NT2/D1 (cell line): Measurements from ENCODE around the gene AADACL4.

Experiments
- DNase-seq: peaks from one replicate; pipeline ENCODE4 v3.0.0-alpha.2; 2011; ENCODE audit warnings: low read depth, low spot score
- H3K27me3 ChIP-seq: 2 replicates; pipeline ENCODE4 v1.6.0; 2011; ENCODE audit warnings: mild to moderate bottlenecking; ENCODE audit not compliant: insufficient read length, insufficient read depth
- H3K36me3 ChIP-seq: 2 replicates; pipeline ENCODE4 v1.6.1; 2011; ENCODE audit warnings: mild to moderate bottlenecking, low read length, mixed read lengths; ENCODE audit not compliant: insufficient read depth, insufficient read length
- H3K4me1 ChIP-seq: 2 replicates; pipeline ENCODE4 v1.5.1; 2011; ENCODE audit not compliant: insufficient read depth, insufficient read length
- H3K4me3 ChIP-seq: 2 replicates; pipeline ENCODE4 v1.5.1; 2011; ENCODE audit warnings: low read depth; ENCODE audit not compliant: insufficient read length
- H3K9ac ChIP-seq: 2 replicates; pipeline ENCODE4 v1.6.0; 2011; ENCODE audit warnings: low read depth; ENCODE audit not compliant: insufficient read length
- H3K9me3 ChIP-seq: 2 replicates; pipeline ENCODE4 v1.5.1; 2011; ENCODE audit warnings: mild to moderate bottlenecking, low read length; ENCODE audit not compliant: insufficient read depth
- SUZ12 ChIP-seq: IDR thresholded peaks from 2 replicates; pipeline ENCODE4 v1.6.1; 2011; ENCODE audit not compliant: insufficient read length, insufficient read depth; ENCODE audit errors: extremely low read depth
- YY1 ChIP-seq: IDR thresholded peaks from 2 replicates; pipeline ENCODE4 v1.6.1; 2011; ENCODE audit not compliant: insufficient read length, insufficient read depth
- ZNF274 ChIP-seq: IDR thresholded peaks from 2 replicates; pipeline ENCODE4 v1.6.1; 2011; ENCODE audit warnings: mild to moderate bottlenecking, low read depth, low read length

Gene AADACL4

GRCh38 chr1:12630946-12631530 is 12.8 kb upstream of the AADACL4 start:
- no peaks in the 10 kb centered on the region for H3K27me3 ChIP-seq
- DNase-seq, result no peak

GRCh38 chr1:12631571-12631970 is 12.3 kb upstream of the AADACL4 start:
- Histone ChIP-seq H3K36me3 (no peaks in the 10 kb centered on the region), H3K4me3 (no peak overlapping the region), H3K9ac (no peak overlapping the region), H3K27me3 (no peaks in the 10 kb centered on the region), H3K4me1 (peaks cover 14% of the 10 kb centered on the region), H3K9me3 (peaks cover 12% of the 10 kb centered on the region; the same call in 1 of the 2 replicates)
- TF ChIP-seq YY1, result no peak
- no peak for TF ChIP-seq ZNF274
- TF ChIP-seq SUZ12, result no peak
- DNase-seq, result no peak

More at GRCh38 chr1:12630946-12631530, 12.8 kb upstream of the AADACL4 start:
- no peak overlapping the region for H3K4me3 ChIP-seq
- no peaks in the 10 kb centered on the region for H3K36me3 ChIP-seq
- H3K9ac ChIP-seq, result no peak overlapping the region
- peaks cover 12% of the 10 kb centered on the region; the same call in 1 of the 2 replicates for H3K9me3 ChIP-seq
- TF ChIP-seq YY1, result no peak
- no peak for TF ChIP-seq ZNF274
- TF ChIP-seq SUZ12, result no peak
- H3K4me1 ChIP-seq, result peaks cover 12% of the 10 kb centered on the region

- Histone ChIP-seq H3K9ac (no peak overlapping the region), H3K27me3 (no peaks in the 10 kb centered on the region), H3K36me3 (no peaks in the 10 kb centered on the region), H3K4me3 (no peak overlapping the region), H3K4me1 (peaks cover 16% of the 10 kb centered on the region), H3K9me3 (peaks cover 24% of the 10 kb centered on the region)
- no peak for TF ChIP-seq ZNF274
- TF ChIP-seq YY1, result no peak
- TF ChIP-seq SUZ12, result no peak
- no peak for DNase-seq
Observed at GRCh38 chr1:12634156-12634555, 9.7 kb upstream of the AADACL4 start.

- Histone ChIP-seq H3K27me3 (no peaks in the 10 kb centered on the region), H3K36me3 (no peaks in the 10 kb centered on the region), H3K9ac (no peak overlapping the region), H3K4me3 (no peak overlapping the region), H3K9me3 (peaks cover 30% of the 10 kb centered on the region), H3K4me1 (peaks cover 16% of the 10 kb centered on the region)
- DNase-seq, result no peak
- TF ChIP-seq YY1 (no peak), SUZ12 (no peak), ZNF274 (no peak)
Observed at GRCh38 chr1:12634696-12635202, 9.1 kb upstream of the AADACL4 start.

GRCh38 chr1:12636098-12636950 is 7.6 kb upstream of the AADACL4 start:
- Histone ChIP-seq H3K4me1 (peaks cover 10% of the 10 kb centered on the region), H3K4me3 (no peak overlapping the region), H3K9ac (peak overlapping the region; percentile 42), H3K27me3 (no peaks in the 10 kb centered on the region), H3K36me3 (no peaks in the 10 kb centered on the region), H3K9me3 (peaks cover 33% of the 10 kb centered on the region)
- no peak for DNase-seq
- TF ChIP-seq ZNF274, result no peak
- TF ChIP-seq YY1, result no peak
- TF ChIP-seq SUZ12, result no peak

GRCh38 chr1:12637693-12638092 is 6.2 kb upstream of the AADACL4 start:
- TF ChIP-seq YY1 (no peak), SUZ12 (no peak), ZNF274 (no peak)
- peaks cover 41% of the 10 kb centered on the region for H3K9me3 ChIP-seq

GRCh38 chr1:12640237-12640957 is 3.5 kb upstream of the AADACL4 start:
- Histone ChIP-seq H3K9ac (no peak overlapping the region), H3K4me3 (no peak overlapping the region), H3K4me1 (peaks cover 6% of the 10 kb centered on the region), H3K27me3 (peaks cover 2% of the 10 kb centered on the region), H3K9me3 (peaks cover 41% of the 10 kb centered on the region), H3K36me3 (no peaks in the 10 kb centered on the region)
- TF ChIP-seq SUZ12 (no peak), YY1 (no peak), ZNF274 (no peak)
- DNase-seq, result no peak

More at GRCh38 chr1:12637693-12638092, 6.2 kb upstream of the AADACL4 start:
- H3K4me3 ChIP-seq, result no peak overlapping the region
- peaks cover 6% of the 10 kb centered on the region for H3K4me1 ChIP-seq
- H3K36me3 ChIP-seq, result no peaks in the 10 kb centered on the region
- no peak for DNase-seq
- H3K9ac ChIP-seq, result no peak overlapping the region
- no peaks in the 10 kb centered on the region for H3K27me3 ChIP-seq
